GM21360 (cell line): ENCODE results near the gene TUBB8.
"Not testable (repeated sequence)": the region's sequence is repeated elsewhere in the genome, so short reads cannot be mapped to it uniquely, and the experiment has no call there.

ENCODE experiments used
- ATAC-seq: cut with Tn5 transposase; IDR thresholded peaks from one replicate; pipeline ENCODE4 v1.9.1; 2021; ENCODE audit warnings: mild to moderate bottlenecking, moderate library complexity; ENCODE audit not compliant: unreplicated experiment

Gene TUBB8

GRCh38 chr10:48996-49395 lies at the start of gene TUBB8:
Gene TUBB8, minus strand, starts transcription at chr10:49296. Its CDS starts 58 bp downstream, at chr10:49238.
- no peak for ATAC-seq

GRCh38 chr10:96466-96865 lies 47.4 kb upstream of the TUBB8 start:
- no peak for ATAC-seq

- ATAC-seq = no peak
Observed at GRCh38 chr10:95356-96115, 46.4 kb upstream of the TUBB8 start.

- no peak for ATAC-seq
Observed at GRCh38 chr10:94613-95012, 45.5 kb upstream of the TUBB8 start.

GRCh38 chr10:92846-93245 lies 43.8 kb upstream of the TUBB8 start:
- ATAC-seq = no peak

GRCh38 chr10:92153-92552 lies 43.1 kb upstream of the TUBB8 start:
- no peak for ATAC-seq

- ATAC-seq = no peak
Observed at GRCh38 chr10:91313-91712, 42.2 kb upstream of the TUBB8 start.

GRCh38 chr10:90161-90560 lies 41.1 kb upstream of the TUBB8 start:
- no peak for ATAC-seq

- no peak for ATAC-seq
Observed at GRCh38 chr10:89248-89647, 40.2 kb upstream of the TUBB8 start.

GRCh38 chr10:88253-88652 lies 39.2 kb upstream of the TUBB8 start:
- no peak for ATAC-seq

GRCh38 chr10:87177-88080 lies 38.3 kb upstream of the TUBB8 start:
- ATAC-seq = no peak

- ATAC-seq = no peak
Observed at GRCh38 chr10:86031-86430, 36.9 kb upstream of the TUBB8 start.

GRCh38 chr10:85044-85443 lies 35.9 kb upstream of the TUBB8 start:
- ATAC-seq = no peak

GRCh38 chr10:83930-84530 lies 34.9 kb upstream of the TUBB8 start:
- ATAC-seq = no peak

- ATAC-seq = no peak
Observed at GRCh38 chr10:80477-81105, 31.5 kb upstream of the TUBB8 start.

- no peak for ATAC-seq
Observed at GRCh38 chr10:79532-80215, 30.6 kb upstream of the TUBB8 start.

- ATAC-seq = no peak
Observed at GRCh38 chr10:78556-78955, 29.5 kb upstream of the TUBB8 start.

- ATAC-seq = not testable (repeated sequence)
Observed at GRCh38 chr10:74266-74621, 25.1 kb upstream of the TUBB8 start.

GRCh38 chr10:73543-74265 lies 24.6 kb upstream of the TUBB8 start:
- not testable (repeated sequence) for ATAC-seq

- not testable (repeated sequence) for ATAC-seq
Observed at GRCh38 chr10:68156-68555, 19.1 kb upstream of the TUBB8 start.
